HG02970 (cell line): ENCODE data around the gene TBC1D25.
A peak's percentile ranks its signal among the peaks of the same experiment; 100 is the strongest.

ENCODE experiments used
- ATAC-seq: cut with Tn5 transposase; IDR thresholded peaks from one replicate; pipeline ENCODE4 v1.9.1; 2021; ENCODE audit warnings: mild to moderate bottlenecking, moderate library complexity, moderate number of reproducible peaks; ENCODE audit not compliant: unreplicated experiment, low FRiP score

Gene TBC1D25

DNA sequence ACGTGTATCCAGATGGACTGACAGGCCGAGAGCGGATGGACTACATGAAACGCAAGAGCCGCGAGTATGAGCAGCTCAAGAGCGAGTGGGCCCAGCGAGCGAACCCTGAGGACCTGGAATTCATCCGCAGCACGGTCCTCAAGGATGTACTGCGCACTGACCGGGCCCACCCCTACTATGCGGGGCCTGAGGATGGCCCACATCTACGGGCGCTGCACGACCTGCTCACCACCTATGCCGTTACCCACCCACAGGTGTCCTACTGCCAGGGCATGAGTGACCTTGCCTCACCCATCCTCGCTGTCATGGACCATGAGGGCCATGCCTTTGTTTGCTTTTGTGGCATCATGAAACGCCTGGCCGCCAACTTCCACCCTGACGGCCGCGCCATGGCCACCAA, 20.1 kb downstream of the TBC1D25 start:
- no peak for ATAC-seq

GRCh38 chrX:48560056-48560455, 20.5 kb downstream of the TBC1D25 start:
- ATAC-seq: no peak

DNA sequence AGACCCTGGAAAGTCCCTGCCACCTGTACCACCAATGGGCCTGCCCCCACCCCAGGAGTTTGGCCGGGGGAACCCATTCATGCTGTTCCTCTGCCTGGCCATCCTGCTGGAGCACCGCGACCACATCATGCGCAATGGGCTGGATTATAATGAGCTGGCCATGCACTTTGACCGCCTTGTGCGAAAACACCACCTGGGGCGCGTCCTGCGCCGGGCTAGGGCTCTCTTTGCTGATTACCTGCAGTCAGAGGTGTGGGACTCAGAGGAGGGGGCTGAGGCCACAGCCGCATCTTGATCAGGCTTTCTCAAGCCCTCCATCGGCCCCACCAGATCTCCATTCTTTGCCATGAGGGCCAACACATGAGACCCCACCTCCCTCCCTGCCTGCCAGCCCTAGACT, 21.2 kb downstream of the TBC1D25 start:
- no peak for ATAC-seq

- no peak for ATAC-seq
Observed at GRCh38 chrX:48569958-48570357, 30.4 kb downstream of the TBC1D25 start.

- peak; percentile 11 for ATAC-seq
Observed at GRCh38 chrX:48573690-48574269, 34.3 kb downstream of the TBC1D25 start.

- peak; percentile 74 for ATAC-seq
Observed at GRCh38 chrX:48574270-48575266, 35.1 kb downstream of the TBC1D25 start, which contains the start of gene RBM3. RBM3 (plus strand) TSS chrX:48574484; CDS start chrX:48575181, 697 bp downstream.

GRCh38 chrX:48575642-48576041, 36.1 kb downstream of the TBC1D25 start:
- no peak for ATAC-seq

DNA sequence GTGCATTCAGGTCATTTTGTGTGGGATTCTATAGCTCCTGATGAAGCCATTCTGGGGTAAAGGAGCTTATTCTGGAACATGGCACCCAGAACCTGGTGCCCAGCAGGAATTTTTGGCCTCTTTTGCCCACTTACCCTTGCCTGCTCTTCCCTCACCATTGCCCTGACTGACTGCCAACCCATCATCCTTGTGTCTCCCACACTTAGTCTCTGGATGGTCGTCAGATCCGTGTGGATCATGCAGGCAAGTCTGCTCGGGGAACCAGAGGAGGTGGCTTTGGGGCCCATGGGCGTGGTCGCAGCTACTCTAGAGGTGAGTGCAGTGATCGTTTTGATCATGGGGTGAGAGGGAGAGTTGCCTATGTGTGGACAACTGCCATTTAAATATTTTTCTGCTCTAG, 36.6 kb downstream of the TBC1D25 start:
- no peak for ATAC-seq

DNA sequence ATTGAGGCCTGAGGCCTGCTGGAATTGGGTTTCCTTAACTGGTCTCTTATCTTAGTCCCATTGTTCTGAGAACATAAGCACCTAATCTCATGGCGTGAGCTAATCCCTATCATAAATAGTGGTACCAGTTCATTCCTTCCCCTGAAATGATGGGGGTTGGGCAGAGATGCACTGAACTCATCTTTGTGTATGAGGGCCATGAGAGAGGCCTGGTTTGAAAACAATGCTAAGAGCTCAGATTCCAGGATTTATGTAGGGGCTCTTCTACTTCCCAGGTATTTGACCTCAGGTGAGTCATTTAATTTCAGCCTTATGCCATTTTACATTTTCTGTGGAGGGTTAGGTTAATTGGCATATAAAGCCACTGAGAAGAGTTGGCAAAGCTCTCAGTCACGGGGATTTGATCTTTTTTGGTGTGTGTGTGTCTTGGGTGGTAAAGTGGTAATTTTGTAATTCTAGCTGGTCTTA, 39.2 kb downstream of the TBC1D25 start:
- no peak for ATAC-seq

DNA sequence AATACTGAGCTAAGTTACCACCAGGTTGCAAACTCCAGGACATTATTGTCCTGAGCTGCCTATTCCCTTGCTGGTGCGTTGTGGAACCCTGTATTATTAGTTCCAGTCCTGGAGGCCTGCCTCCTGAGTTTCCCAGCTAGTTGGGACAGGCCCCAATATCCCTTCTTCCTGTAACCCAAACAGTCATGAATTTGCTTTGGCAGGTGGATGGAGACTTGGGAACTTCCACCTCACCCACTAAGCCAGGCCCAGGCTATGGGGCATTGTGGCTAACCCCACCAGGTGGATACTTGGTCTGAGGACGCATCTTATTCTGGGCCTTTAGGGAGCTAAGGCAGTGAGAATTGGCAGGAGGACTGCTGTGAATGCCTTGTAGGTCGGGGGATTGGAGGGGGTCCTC, 39.7 kb downstream of the TBC1D25 start:
- no peak for ATAC-seq

DNA sequence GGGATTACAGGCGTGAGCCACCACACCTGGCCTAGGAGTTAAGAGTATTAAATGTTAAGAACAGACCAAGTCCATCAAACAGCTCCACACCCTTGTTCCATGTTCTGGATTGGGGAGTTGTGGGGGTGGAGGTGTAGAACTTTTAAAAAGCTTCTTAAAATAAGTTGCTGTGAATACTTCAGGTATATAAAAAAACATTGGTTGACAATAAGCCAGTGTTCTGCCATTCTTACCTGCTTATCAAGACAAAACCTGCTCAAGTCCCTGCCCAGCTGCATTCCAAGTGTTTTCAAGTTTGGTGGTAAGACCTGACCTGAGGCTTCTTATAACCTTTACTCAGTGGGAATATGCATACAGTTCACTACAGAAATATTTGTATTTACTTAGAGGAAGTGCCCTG, 41.1 kb downstream of the TBC1D25 start:
- ATAC-seq: no peak

- no peak for ATAC-seq
Observed at GRCh38 chrX:48584698-48585097, 45.2 kb downstream of the TBC1D25 start.

DNA sequence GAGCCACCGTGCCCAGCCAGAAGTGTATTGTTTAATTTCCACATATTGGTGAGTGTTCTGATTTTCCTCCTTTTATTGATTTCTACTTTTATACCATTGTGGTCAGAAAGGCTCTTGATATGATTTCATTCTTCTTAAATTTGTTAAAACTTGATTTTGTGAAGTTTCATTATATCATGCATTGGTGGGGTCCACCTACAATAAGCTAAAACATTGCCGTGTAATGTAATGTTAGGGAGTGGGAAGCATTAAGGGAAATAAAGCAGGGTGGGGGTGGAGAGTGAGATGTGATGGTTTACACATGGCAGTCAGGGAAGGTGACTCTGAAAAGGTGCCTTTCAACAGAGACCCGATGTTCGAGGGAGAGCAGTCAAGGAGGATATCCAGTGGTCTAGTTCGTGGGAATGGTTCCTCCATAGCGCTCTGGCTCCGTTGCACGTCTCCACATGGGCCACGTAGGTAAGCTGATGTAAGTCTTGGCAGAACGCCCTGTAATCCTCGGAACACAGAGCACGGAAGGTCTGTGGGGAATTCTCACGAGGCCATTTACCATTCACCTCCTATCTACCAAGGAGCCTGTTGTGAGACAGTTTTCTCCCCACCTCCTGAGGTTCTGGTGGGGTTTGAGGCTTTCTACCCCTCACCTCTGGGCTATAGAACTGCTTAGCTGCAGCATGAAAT, 50.1 kb downstream of the TBC1D25 start:
- no peak for ATAC-seq

GRCh38 chrX:48590203-48591103, 50.9 kb downstream of the TBC1D25 start:
- no peak for ATAC-seq

GRCh38 chrX:48591255-48591791, 51.8 kb downstream of the TBC1D25 start:
- no peak for ATAC-seq

GRCh38 chrX:48592971-48593370, 53.5 kb downstream of the TBC1D25 start:
- ATAC-seq: no peak

- no peak for ATAC-seq
Observed at GRCh38 chrX:48595929-48596328, 56.4 kb downstream of the TBC1D25 start.

GRCh38 chrX:48597353-48598264, 58.1 kb downstream of the TBC1D25 start, which contains the start of gene WDR13:
WDR13 (plus strand) TSS chrX:48597492; CDS start chrX:48597997, 505 bp downstream.
- peak; percentile 60 for ATAC-seq

DNA sequence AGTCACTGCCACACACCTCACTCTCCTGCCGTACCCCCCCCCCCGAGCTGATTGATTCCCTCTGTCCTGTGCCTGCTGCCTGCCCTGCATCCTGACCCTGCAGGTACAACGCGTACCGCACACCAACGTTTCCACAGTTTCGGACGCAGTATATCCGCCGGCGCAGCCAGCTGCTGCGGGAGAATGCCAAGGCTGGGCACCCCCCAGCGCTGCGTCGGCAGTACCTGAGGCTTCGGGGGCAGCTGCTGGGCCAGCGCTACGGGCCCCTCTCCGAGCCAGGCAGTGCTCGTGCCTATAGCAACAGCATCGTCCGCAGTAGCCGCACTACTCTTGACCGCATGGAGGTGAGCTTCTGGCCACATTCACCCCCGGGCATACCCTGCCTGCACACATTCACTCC, 59.1 kb downstream of the TBC1D25 start:
- no peak for ATAC-seq
